ENCODE results near the gene CYRIA.
A peak's percentile ranks its signal among the peaks of the same experiment; 100 is the strongest.

The CYRIA gene

DNA sequence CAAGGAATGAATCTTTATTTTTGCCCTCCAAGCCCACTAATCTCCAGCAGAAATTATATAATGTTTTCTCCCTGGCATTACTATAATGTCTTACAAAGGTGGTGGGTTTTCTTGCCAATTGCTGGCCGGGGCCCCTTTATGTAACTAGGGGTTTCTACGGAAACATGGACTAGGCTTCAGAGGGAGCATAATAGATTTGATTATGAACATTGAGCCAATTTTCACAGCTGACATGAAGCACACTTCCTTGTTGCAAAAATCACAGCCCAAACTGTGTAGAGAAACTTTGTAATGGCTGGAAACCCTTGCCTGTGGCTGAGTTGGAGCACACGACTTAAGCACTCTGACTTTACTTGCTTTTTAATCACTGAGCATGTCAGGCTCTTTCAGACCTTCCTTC lies 3.8 kb upstream of the CYRIA start:
- DNase-seq (ENCODE audit: low read depth, low spot score) = no peak

DNA sequence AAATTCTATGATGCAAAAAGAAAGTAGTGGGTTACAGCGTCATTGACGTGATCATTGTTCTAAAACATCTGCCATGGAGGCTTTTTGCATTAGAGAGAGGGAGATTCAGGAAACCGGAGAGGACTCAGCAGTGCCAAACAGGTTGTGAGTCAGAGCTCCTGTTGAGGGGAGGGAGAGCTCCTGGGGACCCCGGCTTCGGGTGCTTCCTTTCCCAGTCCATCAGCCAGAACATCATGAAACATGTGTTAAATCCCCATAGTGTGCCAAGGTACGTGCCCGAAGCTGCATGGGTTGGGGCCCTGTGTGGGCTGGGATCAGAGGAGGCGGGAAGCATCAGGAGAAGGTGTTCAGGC lies 791 bp upstream of the CYRIA start:
- peak; percentile 20 for DNase-seq (ENCODE audit: low read depth, low spot score)

DNA sequence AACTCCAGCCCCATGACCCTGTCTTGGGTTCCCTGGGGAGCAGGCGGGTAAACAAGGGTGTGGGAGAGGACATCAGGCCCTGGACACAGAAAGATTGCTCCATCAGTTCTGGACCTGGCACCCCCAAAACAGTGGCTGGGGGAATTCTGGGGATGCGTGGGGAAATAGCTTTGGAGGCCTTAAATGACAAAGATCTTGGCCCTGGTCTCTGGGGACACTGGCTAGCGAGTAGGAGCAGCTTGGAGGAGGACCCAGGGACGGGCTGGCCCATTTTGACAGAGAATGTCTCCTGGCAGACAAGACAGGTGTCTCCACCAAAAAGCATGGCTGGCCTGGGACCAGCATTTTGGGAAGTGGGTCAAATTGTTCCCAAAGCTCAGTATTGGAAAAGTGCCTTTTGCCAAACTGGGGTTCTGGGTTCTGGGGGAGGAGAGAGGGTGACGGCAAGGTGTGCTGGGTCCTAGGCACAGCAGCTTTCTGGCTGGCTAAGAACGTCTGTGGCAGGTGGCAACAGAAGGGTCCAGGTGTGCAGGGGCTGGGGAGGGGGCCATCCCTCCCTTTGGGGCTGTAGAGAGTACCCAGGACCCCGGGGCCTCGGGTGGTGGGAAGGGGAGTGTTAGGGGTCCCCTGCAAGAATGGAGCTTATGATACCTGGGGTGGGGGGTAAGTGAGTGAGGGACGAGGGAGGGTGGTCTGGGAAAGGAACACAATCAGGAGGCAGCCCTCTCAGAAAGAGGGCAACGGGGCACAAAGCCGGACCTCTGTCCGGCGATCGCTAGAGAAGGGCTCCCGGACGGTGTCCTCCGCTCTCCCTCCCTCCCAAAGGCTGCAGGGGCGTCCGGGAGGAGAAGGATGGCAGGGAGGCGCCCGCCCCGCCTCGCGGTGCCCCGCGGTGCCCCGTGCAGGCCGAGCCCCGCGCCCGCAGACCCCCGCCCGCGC lies 556 bp downstream of the CYRIA start:
- no peak for DNase-seq (ENCODE audit: low read depth, low spot score)

DNA sequence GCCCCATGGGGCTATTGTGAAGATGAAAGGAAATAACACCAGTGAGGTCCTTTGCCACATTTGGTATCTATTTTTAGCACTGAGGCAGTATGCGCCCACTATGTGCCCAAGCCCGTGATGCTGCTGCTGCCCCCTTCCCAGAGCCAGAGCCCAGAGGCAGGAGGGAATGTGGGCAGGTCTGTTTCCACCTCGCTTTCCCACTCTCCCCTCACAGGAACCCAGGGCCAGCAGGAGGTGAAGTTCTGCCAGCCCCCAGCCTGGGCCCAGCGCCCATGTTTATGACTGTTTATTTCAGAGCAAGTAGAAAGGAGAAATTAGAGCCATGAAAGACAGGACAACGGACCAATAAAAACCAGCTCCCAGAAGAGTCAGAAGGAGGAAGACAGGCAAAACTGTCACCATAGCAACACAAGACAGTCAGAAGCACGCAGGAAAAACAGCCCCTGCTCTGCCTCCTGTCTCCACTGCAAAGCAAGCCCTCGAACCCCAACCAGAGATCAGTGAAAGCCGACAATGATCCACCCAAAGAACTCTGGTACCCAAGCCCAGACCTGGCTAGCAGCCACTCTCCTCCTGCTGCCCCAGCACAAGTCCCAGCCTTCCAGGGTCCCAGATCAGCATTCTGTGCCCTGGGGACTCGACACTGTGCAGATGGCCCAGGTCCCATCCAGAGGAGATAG lies 1.4 kb downstream of the CYRIA start:
- DNase-seq (ENCODE audit: low read depth, low spot score) = peak; percentile 23

DNA sequence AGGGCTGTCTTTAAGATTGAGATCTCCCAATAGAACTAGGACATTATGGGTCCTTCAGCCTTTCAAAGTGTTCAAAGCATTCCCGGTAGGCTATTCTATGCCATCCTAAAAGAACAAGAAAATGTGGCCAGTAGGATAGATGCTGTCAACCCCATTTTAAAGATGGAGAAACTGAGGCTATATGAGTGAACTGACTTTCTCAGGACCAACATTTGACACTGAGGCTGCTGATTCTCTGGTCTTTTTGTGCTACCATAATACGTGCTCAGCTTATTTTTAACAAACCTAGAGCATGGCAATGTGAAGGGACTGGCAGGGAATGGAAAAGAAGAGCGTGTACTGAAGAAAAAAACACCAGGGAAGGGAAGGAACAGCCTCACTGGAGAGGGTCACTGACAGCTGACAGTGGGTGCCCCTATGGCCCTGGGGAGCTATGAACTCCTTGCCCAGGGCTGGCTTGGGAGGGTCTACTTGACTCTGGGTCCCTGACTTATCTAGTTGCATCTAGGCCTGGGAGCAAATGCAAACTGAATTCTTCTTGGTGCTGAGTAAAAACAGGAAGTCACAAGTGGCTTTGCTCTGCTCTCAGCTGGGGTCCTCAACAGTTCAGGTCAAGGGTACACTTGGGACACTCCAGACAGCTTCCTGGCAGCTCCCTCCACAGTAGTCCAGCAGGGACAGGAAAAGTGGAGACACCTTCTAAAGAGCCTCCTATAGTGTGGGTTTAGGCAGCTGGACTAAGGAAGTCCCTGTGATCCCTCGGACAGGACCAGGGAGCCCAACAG lies 2.3 kb downstream of the CYRIA start:
- no peak for DNase-seq (ENCODE audit: low read depth, low spot score)

DNA sequence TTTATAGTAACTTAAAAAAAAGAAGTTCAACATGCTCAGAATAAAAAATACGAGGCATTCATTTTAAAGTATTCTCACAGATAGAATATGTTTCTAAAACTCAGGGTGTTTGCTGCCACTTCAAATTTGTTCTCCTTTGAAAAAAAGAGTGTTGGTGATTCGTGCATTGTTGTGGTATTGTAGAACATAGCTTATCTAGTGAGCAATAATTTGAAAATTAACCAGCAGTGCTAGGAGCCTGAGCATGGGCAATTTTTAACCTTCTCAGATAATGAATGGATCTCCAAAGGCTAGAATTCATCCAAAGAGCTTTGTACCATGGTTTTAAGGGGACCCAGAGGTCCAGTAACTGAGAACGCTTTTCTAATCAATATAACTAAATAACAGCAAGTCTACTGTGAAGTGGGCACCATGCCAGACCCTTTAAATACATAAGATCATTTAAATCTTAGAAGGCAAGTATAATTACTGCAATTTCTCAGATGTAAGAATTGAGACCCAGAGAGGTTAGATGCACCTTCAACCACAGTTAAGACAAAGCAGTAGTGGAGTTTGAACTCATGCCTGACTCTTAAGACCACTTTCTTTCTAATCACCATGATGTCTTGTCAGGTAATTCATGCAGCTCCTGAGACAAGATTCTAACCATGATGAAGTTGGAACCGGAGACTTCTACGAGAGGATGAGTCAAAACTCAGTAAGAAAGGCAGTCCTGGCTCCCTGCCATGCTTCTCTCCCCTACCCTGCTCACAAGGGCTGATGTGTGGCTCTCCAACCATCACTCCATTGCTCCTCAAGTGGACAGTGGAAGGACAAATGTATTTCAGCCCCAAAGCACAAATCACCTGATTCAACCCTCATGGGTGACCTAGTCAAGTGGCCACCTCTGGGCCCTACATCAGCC lies 3.4 kb downstream of the CYRIA start:
- no peak for DNase-seq (ENCODE audit: low read depth, low spot score)

DNA sequence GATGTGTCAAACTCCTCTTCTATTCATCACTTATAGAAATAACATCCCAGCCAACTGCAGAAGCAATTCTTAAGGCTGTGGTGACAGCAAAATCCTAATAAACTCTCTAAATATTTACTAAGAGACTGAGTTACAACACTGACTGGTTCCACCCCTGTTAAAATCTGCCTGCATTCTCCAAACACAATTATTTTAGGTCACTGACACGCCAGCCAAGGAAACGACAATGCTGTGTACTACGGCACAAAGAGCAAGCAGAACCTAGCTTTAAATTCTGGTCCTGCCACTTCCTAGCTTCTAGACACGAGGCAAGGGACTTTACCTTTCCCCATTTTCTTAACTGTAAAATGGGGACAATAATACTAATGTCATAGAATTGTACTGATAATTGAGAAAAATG lies 4.1 kb downstream of the CYRIA start:
- no peak for DNase-seq (ENCODE audit: low read depth, low spot score)

DNA sequence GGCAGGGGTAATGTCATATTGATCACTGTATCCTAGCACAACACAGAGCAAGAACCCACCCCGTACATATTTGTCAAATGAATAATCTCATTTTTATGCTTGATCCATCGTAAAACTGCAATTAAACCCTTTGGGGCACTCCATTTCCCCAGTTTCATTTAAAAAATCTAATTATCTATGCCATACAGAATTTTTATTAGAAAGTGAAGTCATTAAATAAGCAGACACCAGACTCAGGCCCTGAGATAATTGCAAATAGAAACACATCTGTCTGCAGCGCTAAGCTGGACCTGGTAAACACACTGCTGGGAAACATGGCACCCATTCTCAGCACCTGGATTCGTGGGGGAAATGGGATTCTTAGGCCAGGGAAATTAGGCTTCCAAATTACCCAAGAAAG lies 5.1 kb downstream of the CYRIA start:
- no peak for DNase-seq (ENCODE audit: low read depth, low spot score)

DNA sequence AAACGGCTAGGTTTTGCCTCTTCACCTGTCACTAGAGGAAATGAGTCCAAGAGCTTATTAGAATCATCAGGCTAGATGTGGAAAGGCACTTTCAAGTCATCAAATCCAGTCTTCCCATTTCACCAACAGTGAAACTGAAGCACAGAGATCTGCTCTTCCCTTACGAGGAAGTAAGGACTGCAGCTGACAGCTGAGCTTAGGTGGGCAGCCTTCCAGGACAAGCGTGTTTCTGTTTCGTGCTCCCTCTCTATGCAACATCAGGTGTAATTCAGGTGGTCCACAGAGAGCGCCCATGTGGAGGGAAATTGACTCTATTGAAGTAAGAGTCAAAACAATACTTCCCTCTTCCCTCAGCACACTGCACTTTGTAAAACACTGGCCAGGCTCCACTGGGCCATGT lies 5.5 kb downstream of the CYRIA start:
- DNase-seq (ENCODE audit: low read depth, low spot score) = no peak

DNA sequence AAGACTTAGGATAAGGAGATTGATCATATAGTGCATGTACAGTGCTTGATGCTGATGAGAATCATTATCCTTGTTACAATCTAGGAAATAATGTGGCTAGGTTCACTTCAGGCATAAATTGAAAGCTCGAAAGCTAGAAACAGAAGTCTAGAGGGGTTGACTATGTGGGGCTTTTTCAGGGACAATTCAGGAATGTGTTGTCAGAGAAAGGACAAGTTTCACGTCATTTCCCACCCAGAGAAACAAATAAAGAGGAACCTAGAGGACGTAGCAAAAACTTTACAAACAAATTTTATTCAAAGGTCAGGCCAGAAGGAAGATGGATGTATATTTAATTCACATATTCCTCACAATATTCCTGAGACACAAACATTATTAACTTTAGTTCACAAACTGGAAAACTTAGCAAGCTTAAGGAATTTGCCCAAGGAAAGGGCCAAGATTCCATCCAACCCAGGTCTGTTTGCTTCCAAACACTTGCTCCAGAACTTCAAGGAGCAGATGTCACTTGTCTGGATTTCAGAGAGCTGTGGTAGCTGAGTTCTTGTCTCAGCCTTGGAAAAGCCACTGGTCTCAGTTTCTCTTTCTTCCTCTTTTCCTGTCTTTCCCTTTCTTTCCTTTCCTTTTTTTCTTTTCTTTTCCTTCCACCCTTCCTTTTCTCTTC lies 7.4 kb downstream of the CYRIA start:
- no peak for DNase-seq (ENCODE audit: low read depth, low spot score)

DNA sequence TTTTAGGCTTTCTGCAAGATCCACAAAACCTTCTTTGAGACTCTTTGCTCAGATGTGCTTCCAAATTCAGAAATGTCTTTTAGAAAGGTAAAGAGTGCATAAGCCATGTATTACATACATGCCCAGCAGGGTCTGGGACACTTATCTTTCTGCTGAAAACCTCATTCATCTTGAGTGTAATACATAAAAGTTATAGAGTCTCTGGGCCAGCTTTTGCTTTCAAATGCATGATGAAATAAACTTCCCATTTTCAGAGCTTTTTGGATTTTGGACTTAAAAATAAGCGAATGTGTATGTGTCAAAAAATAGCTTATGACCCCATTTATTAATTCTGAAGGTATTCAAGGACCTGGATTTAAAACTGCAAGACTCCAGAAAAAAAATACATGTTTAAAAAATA lies 8.0 kb downstream of the CYRIA start:
- DNase-seq (ENCODE audit: low read depth, low spot score) = no peak

DNA sequence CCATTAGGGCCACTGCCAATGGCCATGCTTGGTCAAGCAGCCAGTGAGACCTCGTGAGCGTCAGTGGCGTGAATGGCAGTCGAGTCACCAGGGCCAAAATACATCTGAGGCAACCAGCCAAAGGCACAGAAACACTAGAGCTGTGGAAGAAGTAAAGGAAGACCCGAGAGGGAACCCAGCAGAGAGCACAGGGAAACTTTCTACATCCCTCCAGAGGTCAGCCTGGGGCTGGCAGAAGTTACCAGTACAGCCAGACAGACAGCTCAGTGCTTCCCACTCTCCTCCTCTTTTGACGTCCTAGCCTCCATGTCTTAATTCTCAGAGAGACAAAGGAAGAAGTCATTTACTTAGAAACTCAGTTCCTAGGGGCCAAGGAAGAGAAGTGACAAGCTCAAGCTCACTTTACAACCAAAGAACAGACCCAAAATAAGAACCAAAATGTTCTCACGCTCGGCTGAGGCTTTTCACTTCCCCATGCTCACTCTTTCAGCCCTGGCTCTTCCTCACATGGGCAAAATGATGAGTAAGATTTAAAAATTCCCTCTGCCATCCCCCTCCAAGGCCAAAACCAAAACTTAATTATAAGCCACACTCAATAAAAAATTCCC lies 8.7 kb downstream of the CYRIA start:
- no peak for DNase-seq (ENCODE audit: low read depth, low spot score)

DNA sequence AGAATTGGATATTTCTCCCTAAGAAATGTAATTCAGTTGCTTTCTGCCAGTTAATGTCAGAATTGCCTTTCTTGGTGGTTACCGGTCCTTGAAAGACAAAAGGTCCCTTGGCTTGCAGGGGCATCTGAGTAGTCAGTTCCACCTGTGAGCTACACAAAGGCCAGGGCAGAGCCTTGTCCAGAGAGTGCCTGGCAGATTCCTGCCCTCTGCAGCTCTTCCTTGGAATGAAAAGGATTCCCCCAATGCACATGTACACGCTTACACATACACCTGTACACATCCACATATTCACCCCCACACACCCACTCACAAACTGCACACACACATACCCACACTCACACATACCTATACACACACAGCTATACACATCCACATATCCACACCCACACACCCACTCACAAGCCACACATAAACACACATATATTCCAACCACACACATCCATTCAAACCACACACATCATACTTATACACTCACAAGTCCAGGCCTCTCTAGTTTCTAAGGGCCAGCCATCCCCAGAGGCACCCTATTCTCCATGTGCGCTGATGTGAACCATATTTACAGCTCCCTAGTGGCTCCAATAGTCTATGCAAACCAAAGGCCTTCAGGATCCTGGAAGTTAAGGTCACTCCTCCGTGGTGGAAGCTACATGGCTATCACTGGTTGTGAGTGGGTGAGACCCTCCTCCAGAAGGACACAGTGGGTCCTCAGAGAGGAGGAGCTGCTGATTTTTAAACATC lies 9.6 kb downstream of the CYRIA start:
- DNase-seq (ENCODE audit: low read depth, low spot score) = no peak

DNA sequence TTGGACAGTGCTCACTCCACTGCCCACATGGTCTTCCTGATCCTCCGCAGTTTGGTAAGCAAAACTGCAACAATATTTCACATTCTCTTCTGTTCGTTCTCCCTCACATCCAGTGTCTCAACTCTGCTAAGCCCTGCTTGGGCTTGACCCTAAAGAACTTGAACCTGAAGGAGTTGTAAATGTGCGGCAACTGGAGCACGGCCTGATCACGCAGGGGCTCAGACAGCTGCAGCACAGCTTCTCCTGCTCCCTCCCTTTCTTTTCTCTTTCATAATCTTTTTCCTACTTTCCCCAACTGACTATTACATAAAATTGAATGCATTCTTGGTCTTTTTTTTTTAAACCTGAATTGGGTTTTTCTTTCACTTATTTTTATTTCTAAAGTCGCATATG lies 10.2 kb downstream of the CYRIA start:
- no peak for DNase-seq (ENCODE audit: low read depth, low spot score)

DNA sequence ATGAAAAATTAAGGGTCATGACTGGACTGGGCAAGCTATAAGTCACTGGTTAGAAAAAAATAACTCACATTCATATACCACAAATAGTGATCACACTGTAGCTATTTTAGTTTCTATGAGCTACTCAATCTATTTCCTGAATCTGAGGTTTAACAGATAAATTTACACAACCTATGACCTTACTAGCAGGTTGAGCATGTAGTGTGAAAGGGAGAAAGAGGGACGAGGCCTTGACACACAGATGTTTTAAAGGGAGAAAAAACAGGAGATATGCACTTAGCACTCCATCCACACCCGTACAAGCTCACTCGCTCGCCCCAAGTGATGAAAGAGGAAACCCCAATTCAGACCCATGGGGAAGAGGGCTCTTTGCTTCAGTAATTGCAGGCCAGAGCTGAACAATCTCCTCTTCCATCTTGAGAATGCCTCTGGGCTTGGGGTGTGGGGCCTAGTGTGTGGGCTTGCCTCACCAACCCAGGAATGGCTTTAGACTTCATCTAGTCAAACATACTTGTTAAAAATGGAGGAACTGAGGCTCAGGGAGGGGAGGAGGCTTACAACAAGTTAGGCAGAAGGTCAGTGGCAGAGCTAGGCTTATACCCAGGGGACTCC lies 10.7 kb downstream of the CYRIA start:
- no peak for DNase-seq (ENCODE audit: low read depth, low spot score)

DNA sequence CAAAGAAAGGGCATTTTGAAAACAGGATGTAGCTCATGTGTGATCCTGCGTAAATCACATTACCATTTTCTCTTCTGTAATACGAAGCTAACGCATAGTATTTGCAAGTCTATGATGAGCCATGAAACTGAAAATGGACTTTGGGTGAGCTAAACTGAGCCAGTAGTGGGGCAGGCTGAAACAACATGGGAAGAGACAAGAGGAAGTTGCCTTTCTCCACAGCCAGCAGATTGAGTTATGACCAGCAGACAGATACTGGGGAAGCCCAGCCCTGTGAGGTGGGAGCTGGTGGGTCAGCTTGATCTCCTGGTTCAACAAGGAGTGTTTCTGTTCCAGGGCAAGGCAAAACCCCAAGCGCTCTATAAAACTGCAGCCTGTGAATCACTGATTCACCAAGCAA lies 11.8 kb downstream of the CYRIA start:
- DNase-seq (ENCODE audit: low read depth, low spot score) = no peak

DNA sequence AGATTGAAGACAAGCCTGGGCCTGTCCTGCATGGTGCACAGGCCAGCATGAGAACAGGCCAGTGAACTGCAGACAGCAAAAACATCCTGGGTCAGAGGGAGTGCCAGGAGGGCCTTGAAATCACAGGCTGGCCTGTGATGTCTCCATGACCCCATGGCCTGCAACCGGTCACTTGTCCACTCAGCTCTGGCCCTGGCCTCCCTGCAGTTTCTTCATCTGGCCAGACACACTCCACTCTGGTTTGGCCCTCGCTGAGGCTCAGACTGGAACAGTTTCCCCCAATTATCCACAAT lies 12.6 kb downstream of the CYRIA start:
- no peak for DNase-seq (ENCODE audit: low read depth, low spot score)

DNA sequence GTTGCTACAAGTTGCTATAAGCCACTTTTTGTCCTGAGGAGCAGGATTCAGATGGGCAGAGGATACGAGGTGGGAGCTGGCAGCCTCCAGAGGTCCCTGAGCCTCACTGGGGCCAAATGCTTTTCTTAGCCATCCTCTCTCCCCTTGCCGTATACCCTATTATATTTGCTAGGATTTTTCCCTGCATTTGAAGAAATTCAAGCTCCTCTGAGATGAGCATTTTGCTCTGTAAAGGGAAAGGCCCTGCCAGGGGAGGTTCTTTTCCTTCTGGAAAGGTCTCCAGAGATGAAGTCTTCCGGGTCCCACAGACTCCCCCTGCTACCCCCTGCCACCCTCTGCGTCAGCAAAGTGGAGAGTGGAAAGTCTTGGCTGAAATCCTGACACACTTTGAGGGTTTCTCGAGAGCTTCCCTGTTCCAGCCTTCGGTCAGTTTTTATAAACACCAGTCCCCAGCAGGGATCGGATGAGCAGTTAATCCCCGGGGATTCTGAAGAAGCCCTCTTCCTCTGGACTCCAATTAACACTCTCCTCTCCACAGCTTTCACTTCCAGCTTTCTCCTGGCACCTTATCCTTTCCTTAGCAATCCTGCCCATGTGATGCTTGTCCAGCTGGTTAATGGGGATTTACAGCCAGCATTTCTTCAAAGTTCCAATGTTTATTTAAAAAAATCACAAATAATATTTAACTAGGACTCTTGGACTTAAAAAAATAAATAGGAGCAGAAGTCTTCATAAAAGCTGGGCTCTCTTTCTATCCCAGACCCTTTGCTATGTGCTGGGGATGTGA lies 13.1 kb downstream of the CYRIA start:
- DNase-seq (ENCODE audit: low read depth, low spot score) = no peak

All from iPS DF 19.7 (cell line).